ENCODE results near the gene ACER1.
"Not testable (repeated sequence)": the region's sequence is repeated elsewhere in the genome, so short reads cannot be mapped to it uniquely, and the experiment has no call there.

The ACER1 gene, protein sequence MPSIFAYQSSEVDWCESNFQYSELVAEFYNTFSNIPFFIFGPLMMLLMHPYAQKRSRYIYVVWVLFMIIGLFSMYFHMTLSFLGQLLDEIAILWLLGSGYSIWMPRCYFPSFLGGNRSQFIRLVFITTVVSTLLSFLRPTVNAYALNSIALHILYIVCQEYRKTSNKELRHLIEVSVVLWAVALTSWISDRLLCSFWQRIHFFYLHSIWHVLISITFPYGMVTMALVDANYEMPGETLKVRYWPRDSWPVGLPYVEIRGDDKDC

GRCh38 chr19:6333439-6333838 is at the start of gene ACER1:
Gene ACER1, minus strand, starts transcription at chr19:6333612. Its CDS starts 61 bp downstream, at chr19:6333551.
- no peak for DNase-seq

- DNase-seq, result no peak
Measured at GRCh38 chr19:6383188-6383587, 49.8 kb upstream of the ACER1 start.

DNA sequence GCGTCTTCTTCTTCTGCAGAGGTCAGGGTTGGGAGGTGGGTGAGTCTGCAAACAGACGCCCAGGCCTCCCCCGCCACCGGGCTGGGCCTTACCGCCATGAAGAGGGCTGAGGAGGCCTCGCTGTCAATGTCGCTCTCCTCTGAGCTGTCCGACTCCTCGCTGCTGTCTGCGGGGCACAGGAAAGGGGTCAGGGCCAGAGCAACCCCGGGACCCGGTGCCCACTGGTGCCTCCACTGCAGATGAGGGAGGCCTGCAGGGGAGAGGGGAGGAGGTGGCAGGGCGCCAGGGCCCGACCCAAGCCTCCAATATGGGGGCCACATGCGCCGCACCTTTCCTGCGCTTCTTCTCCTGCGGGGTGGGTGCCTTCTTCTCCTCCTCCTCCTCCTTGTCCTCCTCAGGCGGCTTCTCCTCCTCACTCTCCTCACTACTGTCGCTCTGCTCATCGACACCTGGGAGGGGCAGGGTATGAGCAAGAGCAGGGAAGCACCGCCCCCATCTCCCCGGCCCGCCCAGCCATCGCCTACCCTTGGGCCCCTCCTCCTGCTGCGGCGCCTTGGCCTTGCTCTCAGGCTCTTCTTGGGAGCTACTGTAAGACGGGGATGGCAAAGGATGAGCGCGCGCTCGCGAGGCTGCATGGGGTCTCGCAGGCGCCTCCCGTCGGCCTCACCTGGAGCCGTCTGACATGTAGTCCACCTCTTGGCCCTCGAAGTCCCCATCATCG is 47.8 kb upstream of the ACER1 start:
- no peak for DNase-seq

GRCh38 chr19:6379744-6380143 is 46.3 kb upstream of the ACER1 start:
- DNase-seq, result no peak

- DNase-seq, result no peak
Measured at GRCh38 chr19:6378486-6378885, 45.1 kb upstream of the ACER1 start.

- DNase-seq, result no peak
Measured at GRCh38 chr19:6378041-6378440, 44.6 kb upstream of the ACER1 start.

DNA sequence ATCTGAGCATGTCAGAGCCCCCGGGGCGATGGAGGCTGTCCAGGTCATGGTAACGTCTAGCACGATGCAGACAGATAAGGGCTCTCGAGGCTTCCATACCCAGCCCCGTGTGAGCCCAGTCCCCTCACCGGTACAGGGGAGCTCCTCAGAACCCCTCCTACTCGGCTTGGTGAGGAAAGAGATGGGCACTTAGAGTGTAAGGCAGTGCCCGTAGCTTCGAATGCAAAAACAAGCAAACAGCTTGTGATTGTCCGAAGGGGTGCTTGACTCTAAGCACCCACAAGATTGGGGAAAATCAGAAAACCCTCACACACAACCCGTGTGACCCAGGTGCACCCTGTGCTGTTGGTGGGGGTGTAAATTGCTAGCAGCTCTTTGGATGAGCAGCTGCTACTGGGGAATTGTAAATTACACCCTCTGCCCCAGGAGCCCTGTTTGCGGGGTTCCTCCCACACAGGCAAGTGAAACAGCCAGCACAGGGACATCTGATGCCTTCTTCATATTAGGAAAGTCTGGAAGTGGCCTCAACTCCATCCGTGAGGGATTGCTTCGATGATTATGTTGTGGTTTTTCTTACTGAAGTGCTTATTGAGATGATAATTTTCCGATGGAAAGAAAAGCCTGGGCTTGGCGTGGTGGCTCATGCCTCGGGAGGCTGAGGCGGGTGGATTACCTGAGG is 43.2 kb upstream of the ACER1 start:
- no peak for DNase-seq

DNA sequence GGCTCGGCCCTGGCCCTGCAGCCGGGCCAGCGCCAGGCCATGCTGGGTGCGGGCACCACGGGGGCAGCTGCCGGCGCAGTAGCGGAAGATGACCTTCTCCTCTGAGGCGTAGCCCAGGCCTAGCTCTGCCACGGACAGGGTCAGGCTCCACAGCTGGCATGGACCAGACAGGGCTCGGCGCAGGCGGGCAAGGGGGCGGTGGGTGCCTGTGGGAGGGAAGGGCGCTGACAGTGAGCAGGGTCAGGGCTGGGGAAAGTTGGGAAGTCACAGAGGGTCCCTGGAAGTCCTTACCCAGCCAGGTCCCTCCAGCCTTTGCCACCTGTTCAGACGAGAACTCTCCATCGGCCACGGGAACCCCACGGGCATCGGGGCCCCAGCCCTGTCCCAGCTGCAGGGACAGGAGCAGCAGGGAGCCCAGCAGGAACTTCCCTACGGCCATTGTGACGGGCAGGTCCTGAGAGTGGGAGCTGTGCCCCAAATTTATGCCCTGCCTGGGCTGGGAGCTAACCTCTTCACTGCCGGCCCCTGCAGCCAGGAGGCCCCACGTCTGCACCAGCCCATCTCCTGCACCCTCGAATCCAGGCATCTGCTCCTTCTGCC is 42.1 kb upstream of the ACER1 start, which contains the start of gene PSPN:
Gene PSPN (minus strand): TSS at position 523 of the 600 bp plus-strand sequence. CDS start 84 bp downstream, at position 439.
- DNase-seq, result no peak

DNA sequence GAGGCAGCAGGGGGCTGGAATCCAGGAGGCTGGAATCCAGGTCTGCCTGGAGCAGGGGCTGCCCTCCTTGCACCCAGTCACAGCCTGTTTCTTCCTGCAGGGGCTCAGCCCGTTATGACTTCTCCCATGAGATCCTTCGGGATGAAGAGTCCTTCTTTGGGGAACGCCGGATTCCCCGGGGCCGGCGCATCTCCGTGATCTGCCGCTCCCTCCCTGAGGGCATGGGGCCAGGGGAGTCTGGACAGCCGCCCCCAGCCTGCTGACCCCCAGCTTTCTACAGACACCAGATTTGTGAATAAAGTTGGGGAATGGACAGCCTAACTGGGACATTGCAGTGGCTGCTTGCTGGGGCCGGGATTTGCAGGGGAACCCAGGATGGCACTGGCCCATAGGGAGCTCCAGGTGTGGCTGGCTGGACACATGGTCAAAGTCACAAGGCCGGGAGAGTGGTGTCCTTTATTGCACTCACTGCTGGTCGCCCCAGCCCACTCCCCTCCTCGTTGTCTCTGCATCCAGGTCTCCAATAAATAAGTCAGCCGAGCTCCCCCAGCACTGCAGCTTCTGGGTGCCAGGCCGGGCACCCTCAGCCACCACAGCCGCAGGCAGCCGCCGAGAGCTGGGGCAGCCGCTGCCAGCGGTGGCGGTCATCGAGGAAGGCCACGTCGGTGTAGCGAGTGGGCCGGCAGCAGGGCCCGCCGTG is 41.4 kb upstream of the ACER1 start:
- no peak for DNase-seq

GRCh38 chr19:6374161-6374709 is 40.8 kb upstream of the ACER1 start:
- no peak for DNase-seq

- no peak for DNase-seq
Measured at GRCh38 chr19:6373813-6374108, 40.3 kb upstream of the ACER1 start.

DNA sequence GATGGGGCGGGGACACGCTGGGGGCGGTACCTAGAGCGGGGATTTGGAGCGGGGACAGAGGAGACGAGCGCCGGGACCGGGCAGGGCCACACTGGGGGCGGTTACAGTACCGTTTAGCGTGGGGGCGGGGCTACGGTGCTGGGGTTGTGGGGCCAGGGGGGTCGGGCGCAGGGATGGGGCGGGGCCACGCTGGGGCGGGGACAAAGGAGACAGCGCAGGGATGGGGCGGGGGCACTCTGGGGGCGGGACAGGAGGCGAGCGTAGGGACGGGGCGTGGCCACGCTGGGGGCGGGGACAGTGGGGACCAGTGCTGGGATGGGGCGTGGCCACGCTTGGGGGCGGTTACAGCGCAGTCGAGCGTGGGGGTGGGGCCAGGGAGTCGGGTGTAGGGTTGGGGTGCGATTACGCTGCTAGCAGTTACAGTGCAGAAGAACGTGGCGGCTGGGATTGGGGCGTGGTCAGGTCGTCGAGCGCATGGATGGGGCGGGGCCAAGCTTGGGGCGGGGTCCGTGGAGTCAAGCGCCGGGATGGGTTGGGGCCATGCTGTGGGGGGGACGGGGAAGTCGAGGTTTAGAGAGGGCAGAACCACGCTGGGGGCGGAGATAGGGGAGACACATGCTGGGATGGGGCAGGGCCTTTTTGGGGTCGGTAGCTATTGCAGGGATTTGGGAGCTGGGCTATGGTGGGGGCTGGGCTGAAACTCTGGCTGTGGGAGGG is 39.8 kb upstream of the ACER1 start:
- DNase-seq, result peak; percentile 99

GRCh38 chr19:6372594-6373095 is 39.2 kb upstream of the ACER1 start, which contains the start of gene ALKBH7:
Gene ALKBH7, plus strand, starts transcription at chr19:6372794. Its CDS starts 27 bp downstream, at chr19:6372821.
- DNase-seq, result peak; percentile 95

GRCh38 chr19:6364353-6364752 is 30.9 kb upstream of the ACER1 start:
- no peak for DNase-seq

DNA sequence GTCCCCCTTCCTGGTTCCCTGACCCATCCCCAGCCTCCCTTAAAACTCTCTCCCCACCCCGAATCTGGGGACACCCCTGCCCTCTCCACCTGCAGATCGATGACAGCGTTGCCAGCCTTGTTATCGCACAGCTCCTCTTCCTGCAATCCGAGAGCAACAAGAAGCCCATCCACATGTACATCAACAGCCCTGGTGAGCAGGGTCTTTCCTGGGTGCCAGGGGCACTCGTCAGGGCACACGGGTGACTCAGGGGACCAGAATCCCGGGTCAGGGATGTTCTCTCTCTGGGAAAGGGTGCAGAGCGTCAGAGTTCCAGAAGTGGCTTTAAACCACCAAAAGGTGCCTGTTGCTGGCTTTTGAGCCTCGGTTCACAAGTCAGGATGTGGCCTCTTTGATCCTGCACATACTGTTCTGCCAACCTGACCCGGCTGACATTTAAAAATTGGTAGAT is 29.0 kb upstream of the ACER1 start:
- peak; percentile 73 for DNase-seq

DNA sequence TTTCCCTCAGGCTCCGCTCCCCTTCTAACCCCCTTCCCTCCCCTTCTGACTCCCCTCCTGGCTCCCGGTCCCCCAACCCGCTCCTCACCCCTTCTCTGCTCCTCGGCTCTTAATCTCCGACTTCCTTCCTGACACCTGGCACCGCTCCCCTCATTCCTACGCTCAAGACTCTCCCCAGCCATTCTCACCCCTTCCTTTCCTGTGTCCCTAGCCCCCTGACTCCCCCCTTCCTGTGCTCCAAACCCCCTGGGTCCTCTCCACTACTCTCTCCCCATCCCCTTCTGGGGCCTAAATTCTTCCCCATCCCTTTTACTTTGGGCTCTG is 28.6 kb upstream of the ACER1 start:
- DNase-seq, result no peak

GRCh38 chr19:6360857-6361216 is 27.4 kb upstream of the ACER1 start:
- DNase-seq, result not testable (repeated sequence)

GRCh38 chr19:6360445-6360844 is 27.0 kb upstream of the ACER1 start:
- not testable (repeated sequence) for DNase-seq

GRCh38 chr19:6359568-6360341 is 26.3 kb upstream of the ACER1 start:
- DNase-seq, result no peak

- DNase-seq, result no peak
Measured at GRCh38 chr19:6358003-6358402, 24.6 kb upstream of the ACER1 start.

DNA sequence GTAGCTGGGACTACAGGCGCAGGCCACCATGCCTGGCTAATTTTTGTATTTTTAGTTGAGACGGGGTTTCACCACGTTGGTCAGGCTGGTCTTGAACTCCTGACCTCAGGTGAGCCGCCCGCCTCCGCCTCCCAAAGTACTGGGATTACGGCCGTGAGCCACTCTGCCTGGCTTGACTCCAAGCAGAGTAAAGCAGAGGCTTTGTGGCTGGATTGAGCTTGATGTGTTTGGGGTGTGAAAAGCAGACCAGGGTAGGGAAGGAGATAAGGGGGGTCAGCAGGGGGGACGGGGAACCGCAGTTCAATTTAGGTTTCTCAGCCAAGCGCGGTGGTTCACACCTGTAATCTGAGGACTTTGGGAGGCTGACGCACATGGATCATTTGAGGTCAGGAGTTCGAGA is 23.8 kb upstream of the ACER1 start:
- no peak for DNase-seq
